Endothelial cell of umbilical vein (primary cell): ENCODE data around the gene UNC119B.

ENCODE experiments used
- CTCF ChIP-seq, 2 donors: IDR thresholded peaks; 1 replicate in 1 of 2; 2 replicates in 1 of 2; pipeline ENCODE4 v1.5.1; 2011; ENCODE audit warnings: low read length in 2 of 2, mild to moderate bottlenecking in 2 of 2, moderate library complexity in 2 of 2, control low read depth in 1 of 2, inconsistent platforms in 1 of 2, low read depth in 1 of 2; ENCODE audit not compliant: insufficient read depth in 1 of 2; ENCODE audit errors: extremely low read depth in 1 of 2
- EZH2 ChIP-seq: IDR thresholded peaks from 2 replicates; pipeline ENCODE4 v1.6.1; 2012; ENCODE audit warnings: borderline replicate concordance, low read depth, mild to moderate bottlenecking, moderate library complexity, low read length, inconsistent platforms; ENCODE audit not compliant: severe bottlenecking
- POLR2AphosphoS5 ChIP-seq: IDR thresholded peaks from 2 replicates; pipeline ENCODE4 v1.6.1; 2012; ENCODE audit warnings: low read depth, mild to moderate bottlenecking, control low read depth, low read length, moderate library complexity; ENCODE audit not compliant: insufficient read depth

- TF ChIP-seq CTCF (IDR thresholded peaks at IDR 0.05; ENCODE audit: extremely low read depth in 1 of 2, insufficient read depth in 1 of 2, low read depth in 1 of 2, low read length in 2 of 2) (no peak), POLR2AphosphoS5 (no peak), EZH2 (no peak)
These were observed 42.0 kb upstream of the UNC119B start for GRCh38 chr12:120668091-120668867.
